NCI-H226 (cell line): Measurements from ENCODE around the gene CNPY1.

Experiments used
- DNase-seq: peaks from one replicate; pipeline ENCODE4 v3.0.0-alpha.2; 2015

Gene CNPY1

GRCh38 chr7:155558351-155558750 is 12.0 kb upstream of the CNPY1 start:
- no peak for DNase-seq

DNA sequence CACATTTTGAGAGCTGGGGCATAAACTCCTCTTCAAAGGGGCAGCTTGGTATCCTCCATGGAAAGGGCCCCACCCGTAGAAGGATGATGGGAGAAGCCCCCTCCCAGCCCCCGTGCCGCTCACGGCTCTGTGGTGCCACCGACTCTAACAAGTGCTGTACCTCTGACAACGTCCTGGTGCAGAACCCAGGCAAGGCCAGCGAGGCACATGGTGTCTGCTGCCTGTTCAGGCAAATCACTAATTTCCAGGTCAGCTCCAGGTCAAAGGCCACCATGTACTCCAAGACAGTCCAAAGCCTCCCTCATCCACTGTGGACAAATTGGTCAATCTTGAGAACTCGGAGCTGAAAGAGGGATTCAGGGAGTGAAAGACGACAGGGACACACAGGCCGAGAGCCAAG is 11.4 kb upstream of the CNPY1 start:
- no peak for DNase-seq

DNA sequence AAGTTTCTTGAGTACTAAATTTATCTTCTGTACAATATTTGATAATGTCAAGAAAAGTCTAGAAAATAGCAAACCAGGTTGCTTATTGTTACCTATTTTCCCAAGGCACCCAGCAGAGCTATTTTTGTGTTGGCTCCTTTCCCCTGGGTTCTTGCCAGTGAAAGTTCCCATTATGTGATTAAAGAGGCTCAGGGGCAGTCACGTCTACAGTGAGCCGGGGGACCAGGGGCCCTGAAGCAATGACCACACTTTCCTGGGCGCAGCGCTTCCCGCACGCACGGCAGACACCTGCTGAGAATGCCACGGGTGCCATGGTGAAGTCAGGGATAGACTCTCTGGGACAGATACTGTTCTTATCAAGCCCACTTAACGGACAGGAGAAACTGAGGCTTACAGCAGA is 10.4 kb upstream of the CNPY1 start:
- DNase-seq = no peak

- no peak for DNase-seq
These were observed 8.8 kb upstream of the CNPY1 start for GRCh38 chr7:155555116-155555695.

DNA sequence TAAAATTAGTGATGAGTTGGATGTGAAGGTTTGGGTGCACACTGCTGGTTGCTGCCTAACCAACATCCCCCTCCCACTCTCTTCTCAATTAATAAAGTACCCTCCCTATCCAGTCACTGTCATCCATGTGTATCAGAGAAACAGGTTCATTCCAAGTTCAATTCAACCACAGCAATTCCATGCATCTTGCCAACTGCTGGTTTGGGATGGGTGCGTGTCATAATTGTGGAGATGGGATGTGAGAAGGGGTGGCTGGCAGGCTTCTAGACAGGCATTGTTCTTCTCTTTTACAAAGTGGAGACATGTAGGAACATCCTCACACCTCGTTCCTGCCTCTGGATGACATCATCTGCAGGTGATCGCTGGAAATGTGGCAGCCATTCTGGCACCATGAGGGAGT is 7.5 kb upstream of the CNPY1 start:
- no peak for DNase-seq

GRCh38 chr7:155551785-155552611 is 5.6 kb upstream of the CNPY1 start:
- no peak for DNase-seq

DNA sequence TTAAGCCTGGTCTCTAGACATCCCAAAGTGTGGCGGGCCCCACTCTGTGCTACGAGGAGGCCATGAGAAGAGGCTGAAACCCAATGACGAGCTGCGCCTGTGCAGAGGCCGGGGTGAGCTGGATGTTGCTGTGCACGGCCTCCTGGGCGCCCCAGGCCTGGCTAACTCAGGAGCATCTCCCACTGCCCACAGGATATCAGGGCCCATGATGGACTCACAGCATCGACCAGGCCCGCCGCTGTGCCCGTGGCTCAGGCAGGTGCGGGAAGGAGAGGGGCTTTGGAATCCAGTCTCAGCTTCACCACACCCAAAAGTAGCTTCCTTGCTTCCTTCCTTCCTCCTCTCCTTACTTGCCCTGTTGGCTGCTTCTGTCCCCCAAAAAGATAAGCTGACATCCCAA is 4.6 kb upstream of the CNPY1 start:
- no peak for DNase-seq

DNA sequence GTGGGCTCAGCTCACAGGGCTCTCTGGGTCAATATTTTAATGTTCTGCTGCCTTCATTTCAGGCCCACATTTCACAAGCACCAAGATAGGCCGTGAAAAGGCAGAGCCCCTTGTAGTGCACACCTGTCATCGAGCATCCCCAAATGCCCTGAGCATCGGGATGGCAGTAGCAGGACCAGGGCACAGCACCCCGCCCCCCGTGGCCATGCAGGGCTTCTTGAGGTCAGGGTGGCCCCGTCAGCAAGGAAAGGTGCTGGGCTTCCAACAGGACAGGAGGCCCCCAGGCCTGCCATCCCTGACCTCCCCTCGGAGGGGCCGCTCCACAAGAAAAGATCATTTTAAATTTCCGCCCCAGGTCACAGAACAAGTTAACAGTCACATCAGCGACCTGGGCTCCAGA is 2.9 kb upstream of the CNPY1 start:
- no peak for DNase-seq

DNA sequence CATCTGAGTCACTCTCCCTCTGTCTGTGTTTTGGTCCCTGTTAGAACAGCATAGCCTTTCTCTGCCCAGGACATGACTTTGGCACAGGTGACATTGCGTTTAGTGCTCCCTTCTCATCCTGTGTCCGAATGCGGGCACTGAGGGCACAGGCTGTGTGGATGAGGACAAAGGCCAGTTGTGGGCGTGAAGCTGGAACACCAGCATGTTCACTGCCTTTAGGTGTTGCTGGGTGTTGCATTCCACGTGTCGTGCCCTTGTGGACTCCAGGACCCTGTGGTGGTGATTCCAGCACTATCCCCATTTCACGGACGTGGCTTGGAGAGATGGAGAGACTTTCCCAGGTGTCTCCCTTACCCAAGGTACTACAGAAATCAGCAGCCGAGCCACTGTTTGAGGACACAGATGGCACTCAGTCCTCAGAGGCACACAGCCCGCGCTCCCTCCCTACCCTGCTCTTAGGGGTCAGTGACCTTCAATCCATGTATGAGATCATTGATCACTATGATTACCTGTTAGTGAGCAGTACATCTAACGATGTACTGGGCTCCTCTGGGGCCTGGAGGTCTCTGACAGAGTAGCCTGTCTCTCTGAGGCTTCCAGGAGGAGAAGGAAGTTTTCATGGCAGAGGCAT is 917 bp upstream of the CNPY1 start:
- no peak for DNase-seq

- no peak for DNase-seq
These were observed 1.0 kb downstream of the CNPY1 start for GRCh38 chr7:155545348-155545747.

DNA sequence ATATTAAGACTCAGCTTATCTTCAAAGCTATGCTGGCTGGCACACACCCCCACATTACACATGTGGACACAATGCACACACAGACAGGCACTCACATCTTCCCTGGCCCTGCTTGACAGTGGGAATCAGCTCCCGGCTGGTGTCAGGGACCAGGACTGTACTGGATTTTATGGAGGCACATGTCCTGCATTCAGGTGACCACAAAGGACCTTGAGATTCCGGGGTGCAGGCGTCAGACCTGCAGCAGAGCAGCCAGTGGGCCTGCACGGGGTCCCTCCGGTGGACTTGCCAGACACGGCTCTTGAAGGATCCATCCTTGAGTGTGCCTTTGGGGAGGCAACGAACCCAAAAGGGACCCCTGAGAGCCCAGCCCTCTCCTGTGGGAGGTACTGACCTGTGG is 1.9 kb downstream of the CNPY1 start:
- no peak for DNase-seq

- no peak for DNase-seq
These were observed 2.4 kb downstream of the CNPY1 start for GRCh38 chr7:155543926-155544325.

- DNase-seq = no peak
These were observed 3.1 kb downstream of the CNPY1 start for GRCh38 chr7:155543011-155543876.

- DNase-seq = no peak
These were observed 4.2 kb downstream of the CNPY1 start for GRCh38 chr7:155541986-155542675.

DNA sequence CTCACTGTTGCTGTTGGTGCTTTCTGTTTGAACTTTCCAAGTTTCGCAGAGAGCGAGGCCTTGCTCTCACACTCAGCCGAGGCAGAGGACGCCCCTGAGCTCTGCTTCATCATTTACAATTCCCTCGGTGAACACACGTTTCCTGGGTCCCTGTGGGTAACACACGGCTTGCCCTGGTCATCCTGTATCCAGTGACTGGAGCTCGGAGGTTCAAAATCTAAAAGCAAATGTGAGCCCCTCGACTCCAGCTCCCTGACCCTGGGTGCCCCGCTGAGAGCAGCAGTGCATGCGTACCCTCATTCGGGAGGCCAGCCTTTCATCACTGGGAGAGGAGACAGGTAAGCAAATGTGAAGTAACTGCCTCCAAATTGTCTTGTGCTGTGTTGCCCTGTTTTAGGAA is 5.8 kb downstream of the CNPY1 start:
- DNase-seq = no peak

DNA sequence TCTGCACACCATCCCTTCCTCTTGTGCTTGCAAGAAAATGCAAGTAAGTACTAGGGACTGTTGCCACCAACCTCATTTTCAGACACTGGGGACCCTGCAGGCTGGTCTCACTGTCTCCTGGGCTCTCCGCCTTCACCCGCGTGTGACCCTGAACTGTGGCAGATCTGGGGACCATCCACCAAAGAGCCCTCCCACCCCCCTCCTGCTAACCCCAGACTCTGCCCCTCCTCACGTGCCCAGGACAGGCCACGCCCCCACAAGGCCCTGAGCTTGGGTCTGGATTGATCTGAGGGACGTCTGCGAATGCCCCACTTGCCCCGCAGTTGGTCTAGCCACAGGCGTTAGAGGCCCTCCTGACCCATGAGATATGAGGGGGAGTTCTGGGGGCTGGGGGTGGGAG is 8.1 kb downstream of the CNPY1 start:
- no peak for DNase-seq

DNA sequence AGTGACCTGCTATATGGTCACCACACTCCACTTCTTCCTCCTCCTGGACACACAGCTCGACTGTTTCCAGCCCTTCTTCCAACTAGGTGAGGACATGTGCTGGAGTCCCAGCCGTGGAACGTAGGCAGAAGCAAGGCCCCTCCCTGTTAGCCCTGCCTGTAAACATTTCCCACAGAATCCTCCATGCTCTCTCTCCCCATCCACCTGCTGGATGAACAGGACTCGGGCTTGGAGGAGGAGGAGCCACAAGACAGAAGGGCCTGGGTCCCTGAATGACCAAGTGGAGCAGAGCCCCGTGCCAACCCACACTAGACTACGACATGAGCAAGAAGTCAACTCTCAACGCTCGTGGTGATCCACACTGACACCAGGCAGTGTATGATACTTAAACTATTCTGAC is 9.9 kb downstream of the CNPY1 start:
- DNase-seq = no peak

- no peak for DNase-seq
These were observed 11.7 kb downstream of the CNPY1 start for GRCh38 chr7:155534691-155535090.

DNA sequence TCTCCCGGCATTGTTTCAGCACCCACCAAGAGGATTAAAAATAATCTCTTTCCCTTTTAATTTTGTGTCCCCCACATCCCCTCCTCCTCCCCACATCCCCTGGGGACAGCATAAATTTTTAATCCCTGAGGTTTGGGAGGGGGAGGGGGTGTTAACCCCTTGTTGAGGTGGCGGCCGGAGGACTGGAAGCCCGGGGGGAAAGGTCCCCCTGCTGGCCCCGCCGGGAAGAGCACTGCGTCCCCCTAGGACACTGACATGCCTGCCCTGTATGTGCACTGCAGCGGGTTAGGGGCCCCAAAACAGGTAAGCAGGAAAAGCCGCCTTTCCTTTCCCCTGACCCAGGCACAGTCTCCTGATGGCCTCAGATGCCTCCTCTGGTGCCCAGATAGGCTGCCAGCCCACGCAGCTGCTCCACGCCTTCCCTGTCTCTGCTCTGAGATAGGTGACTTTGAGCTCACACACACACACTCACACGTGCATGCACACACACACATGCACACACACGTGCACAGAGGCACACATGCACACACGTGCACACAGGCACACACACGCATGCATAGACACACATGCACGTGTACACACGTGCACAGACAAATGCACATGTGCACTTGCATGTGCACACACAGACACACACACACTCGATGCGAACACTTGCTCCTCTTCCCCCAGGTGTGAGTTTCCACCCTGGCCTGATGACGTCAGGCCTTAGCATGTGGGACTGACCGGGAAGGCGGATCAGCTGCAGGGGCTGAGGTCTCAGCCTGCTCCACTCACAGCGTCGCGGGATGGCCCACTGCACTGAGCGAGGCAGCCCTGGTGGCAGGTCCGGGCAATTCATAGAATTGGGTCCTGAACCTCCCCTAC is 12.3 kb downstream of the CNPY1 start:
- DNase-seq = no peak

DNA sequence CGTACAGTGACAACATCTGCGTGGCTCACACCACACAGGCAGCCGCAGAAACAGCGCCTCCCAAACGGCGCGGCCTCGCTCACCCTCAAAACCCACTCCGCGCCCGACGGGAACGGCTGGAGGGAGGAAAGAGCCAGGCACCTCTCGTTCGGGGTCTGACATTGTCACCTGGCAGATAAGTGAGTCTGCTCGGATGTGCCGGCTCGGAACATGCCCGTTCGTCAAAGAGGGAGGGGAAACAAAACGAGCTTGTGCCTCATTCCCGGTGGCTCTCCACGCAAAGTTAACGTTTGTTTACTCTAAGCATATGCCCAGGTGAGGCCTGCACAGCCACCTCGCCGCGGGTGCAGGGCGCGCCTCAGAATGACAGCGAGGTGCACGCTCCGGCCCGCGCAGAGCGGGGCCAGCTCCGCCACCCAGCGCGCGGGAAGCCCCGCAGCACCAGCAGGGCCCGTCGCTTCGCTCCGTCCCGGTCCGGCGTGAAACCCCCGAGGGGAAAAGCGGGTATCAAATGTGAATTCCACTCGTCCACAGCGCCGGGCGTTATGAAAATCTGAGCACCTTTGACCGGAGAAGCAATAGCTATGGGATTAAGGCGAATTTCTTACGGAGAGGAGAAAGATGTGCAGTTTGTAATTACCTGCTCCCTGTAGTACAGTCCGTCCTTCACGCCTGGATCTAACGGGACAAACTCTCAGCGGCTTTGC is 13.1 kb downstream of the CNPY1 start:
- DNase-seq = no peak

DNA sequence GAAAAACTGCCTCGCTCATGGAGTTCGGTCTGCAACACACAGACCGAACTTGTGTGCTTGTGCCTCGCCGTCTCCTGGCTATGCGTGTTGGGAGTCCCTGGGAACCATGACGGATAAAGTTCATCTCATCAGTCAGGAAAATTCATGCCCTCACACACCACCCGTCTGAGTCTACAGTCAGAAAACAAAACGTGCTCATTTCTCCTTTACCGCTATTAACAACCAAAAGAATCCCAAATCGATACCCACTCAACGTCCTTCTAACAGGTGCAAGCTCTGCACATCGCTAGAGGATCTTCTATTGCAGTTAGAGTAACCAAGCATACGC is 13.6 kb downstream of the CNPY1 start:
- no peak for DNase-seq
